Measurements from ENCODE around the gene KIF6.

GRCh38 chr6:39599973-39600372 lies 125.2 kb downstream of the KIF6 start:
- TF ChIP-seq CTCF (IDR thresholded peaks at IDR 0.05) (no peak), POLR2A (IDR thresholded peaks at IDR 0.05) (no peak)
